Omental fat pad (tissue), 4 donors: Measurements from ENCODE around the gene AP1M1. TPM values are rescaled to one million over a fixed set of nuclear protein-coding genes. Genes with fewer than 3 reads are reported as not detected.

ENCODE experiments used
- ATAC-seq: fragments of 150-250 bp; one replicate; pipeline ENCODE4 v1.9.1; 2016; ENCODE audit warnings: mild to moderate bottlenecking, moderate library complexity; ENCODE audit not compliant: low FRiP score
- DNase-seq: peaks from one replicate; pipeline ENCODE4 v3.0.0-alpha.2; 2019; ENCODE audit warnings: low spot score
- total RNA-seq, 4 donors: library from RNA; depleted of rRNA; stranded (reverse); fragments of >200 nt; gene quantifications; one replicate each; pipeline ENCODE4 v1.1.0, GENCODE V29; 2016
- TF ChIP-seq, protein P1 (sequence below), 3 donors: fragments of 450-650 bp; IDR thresholded peaks; one replicate each; pipeline ENCODE4 v1.5.1; 2016 to 2017; ENCODE audit warnings: antibody characterized with exemption in 3 of 3, mild to moderate bottlenecking in 3 of 3, moderate library complexity in 2 of 3

Gene AP1M1
- total RNA-seq, 4 donors from 2014 or later = 92.0 to 154 (median 111) TPM

GRCh38 chr19:16232127-16232526, 34.4 kb downstream of the AP1M1 start:
- ATAC-seq (no peak), DNase-seq (no peak)
- TF ChIP-seq, protein P1, sequence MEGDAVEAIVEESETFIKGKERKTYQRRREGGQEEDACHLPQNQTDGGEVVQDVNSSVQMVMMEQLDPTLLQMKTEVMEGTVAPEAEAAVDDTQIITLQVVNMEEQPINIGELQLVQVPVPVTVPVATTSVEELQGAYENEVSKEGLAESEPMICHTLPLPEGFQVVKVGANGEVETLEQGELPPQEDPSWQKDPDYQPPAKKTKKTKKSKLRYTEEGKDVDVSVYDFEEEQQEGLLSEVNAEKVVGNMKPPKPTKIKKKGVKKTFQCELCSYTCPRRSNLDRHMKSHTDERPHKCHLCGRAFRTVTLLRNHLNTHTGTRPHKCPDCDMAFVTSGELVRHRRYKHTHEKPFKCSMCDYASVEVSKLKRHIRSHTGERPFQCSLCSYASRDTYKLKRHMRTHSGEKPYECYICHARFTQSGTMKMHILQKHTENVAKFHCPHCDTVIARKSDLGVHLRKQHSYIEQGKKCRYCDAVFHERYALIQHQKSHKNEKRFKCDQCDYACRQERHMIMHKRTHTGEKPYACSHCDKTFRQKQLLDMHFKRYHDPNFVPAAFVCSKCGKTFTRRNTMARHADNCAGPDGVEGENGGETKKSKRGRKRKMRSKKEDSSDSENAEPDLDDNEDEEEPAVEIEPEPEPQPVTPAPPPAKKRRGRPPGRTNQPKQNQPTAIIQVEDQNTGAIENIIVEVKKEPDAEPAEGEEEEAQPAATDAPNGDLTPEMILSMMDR (IDR thresholded peaks at IDR 0.05) = no peak

DNA sequence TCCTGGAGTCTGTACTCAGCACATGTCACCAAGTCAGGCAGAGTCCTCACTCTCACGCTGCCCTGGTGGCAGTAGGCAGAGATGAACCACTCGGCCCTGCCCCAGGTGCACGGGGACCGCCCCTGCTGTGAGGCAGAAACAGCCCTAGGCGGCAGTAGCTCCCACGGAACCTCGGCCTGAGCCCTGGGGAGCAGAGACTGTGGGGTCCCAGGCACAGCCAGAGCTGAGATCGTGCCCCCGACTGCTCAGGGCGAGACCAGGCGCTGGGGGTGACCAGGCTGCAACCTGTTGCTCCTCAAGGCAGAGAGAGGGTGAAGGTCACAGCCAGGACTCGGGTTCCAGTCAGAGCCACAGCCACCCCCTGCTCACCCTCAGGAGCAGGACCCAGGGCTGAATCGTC, 34.9 kb downstream of the AP1M1 start:
- DNase-seq (no peak), ATAC-seq (no peak)
- TF ChIP-seq, protein P1 (IDR thresholded peaks at IDR 0.05) = no peak

DNA sequence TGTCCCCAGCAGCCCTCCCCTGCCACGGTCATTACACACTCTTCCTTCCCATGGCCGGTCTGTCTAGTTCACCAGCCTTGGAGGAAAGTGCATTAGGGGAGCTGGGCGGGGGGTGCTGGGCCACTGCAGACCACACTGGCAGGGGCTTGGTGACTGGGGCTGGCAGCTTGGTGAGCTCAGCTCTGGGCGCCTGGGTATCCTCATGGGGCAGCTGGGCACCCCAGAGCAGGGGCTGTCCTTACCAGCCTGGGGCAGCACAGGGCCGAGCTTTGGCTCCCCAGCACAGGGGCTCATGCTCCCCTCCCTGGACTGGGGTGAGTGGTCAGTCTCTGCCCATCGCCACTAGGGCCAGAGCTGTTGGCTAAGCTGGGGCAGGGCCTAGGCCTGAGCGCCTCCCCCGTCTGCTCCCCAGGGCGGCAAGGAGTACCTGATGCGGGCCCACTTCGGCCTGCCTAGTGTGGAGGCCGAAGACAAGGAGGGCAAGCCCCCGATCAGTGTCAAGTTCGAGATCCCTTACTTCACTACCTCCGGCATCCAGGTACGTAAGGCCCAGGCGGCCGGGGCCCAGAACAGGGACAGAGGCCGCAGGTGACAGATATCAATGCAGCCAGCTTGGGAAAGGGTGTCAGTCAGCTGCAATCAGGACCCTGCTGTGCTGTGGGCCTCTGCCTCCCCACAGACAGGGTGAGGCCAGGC, 35.5 kb downstream of the AP1M1 start:
- DNase-seq = no peak
- TF ChIP-seq, protein P1 (IDR thresholded peaks at IDR 0.05) = no peak
- ATAC-seq = no peak

DNA sequence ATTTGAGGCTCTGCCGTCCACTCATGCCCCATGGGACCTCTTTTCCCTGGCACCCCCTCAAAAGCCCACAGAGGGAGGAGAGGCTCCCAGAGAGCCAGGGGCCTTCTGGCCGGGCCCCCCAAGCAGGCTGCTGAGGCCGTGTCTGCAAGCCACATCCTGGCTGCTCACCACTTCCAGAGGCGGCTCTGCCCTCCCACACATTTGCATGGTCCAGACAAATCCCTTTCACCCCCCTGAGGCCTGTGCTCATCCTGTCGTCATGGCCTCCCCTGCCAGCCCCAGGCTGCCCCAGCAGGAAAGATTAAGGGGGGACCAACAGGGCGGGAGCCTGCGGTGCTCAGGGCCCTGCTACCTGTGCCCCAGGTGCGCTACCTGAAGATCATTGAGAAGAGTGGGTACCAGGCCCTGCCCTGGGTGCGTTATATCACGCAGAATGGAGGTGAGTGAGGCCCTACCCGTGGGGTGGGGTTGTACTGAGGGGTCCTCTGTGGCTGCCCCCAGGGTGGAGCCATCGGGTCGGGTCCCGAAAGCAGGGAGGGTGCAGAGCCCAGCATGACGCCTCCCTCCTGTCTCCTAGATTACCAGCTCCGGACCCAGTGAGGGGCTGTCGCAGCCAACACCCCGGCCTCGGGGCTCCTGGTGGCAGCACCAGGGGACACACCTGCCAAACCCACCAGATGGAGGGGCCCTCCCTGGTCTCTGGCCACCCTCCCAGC, 36.3 kb downstream of the AP1M1 start:
- TF ChIP-seq, protein P1 (IDR thresholded peaks at IDR 0.05) = no peak
- DNase-seq (no peak), ATAC-seq (no peak)

DNA sequence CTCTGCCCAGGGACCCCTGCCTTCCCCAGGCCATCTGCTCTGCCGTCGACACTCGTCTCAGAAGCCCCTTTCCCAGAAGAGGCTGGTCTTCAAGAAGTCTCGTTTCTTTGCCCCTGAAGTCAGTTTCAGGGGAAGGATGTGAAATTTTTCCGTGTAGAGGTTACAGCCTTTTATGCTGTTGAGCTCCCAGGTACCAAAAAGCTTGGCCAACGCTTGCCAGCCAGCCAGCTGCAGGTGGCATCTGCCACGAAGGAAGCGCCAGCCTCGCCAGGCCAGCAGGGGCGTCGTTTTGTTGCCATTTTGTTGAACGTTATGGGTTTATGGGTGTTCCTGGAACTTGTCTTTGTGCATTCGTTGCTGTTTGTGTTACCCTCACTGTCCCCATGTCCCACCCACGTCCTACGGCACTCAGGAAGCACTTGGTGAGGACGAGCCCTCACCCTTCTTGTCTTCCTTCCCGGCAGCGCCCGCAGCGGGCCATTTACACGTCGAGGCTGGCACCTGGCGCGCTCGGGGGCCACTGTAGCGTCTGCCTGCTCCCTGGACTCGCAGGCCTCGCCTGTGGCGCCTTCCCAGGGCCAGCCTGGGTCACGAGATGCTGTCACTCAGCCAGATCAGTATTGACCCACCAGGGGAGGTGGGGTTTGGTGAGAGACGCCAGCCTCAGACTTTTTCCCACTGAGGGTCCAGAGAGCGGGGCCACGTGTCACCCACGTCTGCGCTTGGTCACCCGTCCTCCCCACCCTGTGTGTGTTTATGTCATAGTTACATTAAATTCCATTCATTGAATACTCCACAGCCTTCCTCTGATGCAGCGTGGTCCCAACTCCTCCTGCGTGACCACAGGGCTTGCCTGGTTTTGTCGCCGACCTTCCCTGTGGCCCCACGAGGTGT, 37.1 kb downstream of the AP1M1 start:
- no peak for ATAC-seq
- DNase-seq = no peak
- TF ChIP-seq, protein P1 (IDR thresholded peaks at IDR 0.05) = no peak

DNA sequence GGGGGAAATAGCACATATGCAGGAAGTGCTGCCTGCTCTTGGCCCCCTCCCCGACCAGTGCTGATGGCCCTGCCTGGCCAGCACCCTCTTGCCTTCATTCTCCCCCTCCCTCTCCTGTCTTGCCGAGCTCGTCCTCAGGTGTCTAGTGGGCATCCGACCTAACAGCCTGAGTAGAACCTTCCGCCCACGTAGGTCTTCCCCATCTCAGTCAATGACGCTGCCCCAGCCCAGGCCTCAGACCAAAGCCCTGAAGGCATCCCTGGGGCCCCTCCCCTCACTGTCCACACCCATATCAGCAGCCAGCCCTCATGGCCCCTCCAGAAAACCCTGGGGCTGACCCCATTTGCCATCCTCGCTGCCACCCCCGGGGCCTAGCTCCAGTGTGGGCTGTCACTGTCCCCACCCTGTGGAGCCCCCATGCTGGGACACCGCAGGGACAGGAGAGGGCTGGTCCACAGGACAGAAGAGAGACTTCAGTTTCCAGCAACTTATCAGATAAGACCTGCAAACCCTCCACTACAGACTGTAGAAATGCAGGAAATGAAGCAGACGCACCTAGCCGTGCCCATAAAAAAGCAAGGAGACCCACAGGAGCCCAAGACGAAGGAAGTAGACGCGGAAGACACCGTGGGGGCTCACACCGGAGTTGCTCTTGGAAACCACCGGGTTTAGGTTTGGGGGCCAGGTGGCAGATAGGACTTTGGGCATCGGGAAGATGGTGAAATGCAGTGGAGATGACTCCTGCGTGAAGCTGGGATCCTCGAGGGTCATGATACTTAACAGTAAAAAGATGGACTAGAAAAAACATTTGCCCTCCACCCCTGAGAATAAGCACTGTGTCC, 38.3 kb downstream of the AP1M1 start:
- ATAC-seq = no peak
- no peak for DNase-seq
- TF ChIP-seq, protein P1 (IDR thresholded peaks at IDR 0.05) = no peak
